ENCODE measurements around the gene GLCE.

GLCE gene

DNA sequence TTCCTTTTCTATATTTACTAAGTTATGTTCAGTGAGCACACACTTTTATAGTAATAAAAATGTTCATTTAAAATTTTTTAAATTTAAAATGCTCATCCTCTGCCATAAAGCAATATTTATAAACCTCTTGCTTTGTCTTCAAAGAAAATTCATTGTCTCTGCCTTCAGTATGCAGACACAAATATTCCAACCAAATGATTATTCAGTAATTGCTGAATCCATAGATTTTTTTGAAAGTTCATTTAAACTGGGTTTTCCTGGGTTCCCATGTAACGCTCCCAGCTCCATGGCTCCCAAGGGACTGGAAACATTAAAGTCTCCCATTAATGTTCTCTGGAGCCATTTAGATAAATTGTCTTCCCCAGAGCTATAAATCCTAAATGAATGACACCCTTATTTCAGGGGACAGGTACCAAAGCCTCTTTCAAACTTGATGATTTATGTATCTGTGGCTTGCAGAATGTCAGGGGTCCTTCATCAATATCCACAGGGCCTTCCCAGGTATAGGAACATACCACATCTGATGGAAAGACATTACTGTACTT is 15.2 kb upstream of the GLCE start:
- TF ChIP-seq GATA3 (IDR thresholded peaks at IDR 0.05; ENCODE audit: low read depth, low read length) (no peak), GATA2 (IDR thresholded peaks at IDR 0.05; ENCODE audit: low read depth, low read length) (no peak)

DNA sequence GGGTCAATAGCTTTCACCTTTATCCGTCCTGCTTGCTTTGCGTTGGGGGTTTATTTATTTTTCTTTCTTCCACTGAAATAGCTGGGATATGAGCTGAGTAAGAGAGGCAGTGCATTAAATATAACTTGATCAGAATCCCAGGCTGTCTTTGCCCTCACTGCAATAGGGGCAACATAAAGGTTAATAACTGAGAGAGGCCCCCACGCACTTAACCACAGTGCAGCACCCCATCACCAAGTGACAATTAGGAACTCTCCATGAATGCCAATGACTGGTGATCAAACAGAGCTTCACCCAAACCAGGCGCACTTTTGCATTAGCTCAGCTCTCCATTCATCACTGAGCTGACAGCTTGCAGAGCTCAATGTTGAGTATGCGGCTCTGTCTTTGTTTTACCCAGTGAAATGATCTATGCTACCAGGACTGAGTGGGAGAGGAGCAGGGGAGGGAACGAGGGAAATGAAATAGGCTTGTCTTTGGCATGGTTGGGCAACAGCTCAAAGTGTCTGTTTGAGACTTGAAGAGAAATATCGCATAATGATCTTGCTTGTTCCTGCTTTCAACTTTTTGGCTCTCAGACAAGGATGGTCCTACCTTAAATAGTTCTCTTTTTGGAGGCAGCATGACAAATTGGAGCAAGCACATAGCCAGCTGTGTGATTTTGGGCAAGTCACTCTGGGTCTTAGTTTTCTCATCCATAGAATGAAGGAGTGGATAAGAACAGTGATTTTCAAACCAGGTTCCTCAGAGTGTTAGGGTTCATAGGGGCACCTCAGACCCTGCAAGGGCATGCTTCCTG is 14.5 kb upstream of the GLCE start:
- TF ChIP-seq GATA3 (IDR thresholded peaks at IDR 0.05; ENCODE audit: low read depth, low read length) (no peak), GATA2 (IDR thresholded peaks at IDR 0.05; ENCODE audit: low read depth, low read length) (no peak)

DNA sequence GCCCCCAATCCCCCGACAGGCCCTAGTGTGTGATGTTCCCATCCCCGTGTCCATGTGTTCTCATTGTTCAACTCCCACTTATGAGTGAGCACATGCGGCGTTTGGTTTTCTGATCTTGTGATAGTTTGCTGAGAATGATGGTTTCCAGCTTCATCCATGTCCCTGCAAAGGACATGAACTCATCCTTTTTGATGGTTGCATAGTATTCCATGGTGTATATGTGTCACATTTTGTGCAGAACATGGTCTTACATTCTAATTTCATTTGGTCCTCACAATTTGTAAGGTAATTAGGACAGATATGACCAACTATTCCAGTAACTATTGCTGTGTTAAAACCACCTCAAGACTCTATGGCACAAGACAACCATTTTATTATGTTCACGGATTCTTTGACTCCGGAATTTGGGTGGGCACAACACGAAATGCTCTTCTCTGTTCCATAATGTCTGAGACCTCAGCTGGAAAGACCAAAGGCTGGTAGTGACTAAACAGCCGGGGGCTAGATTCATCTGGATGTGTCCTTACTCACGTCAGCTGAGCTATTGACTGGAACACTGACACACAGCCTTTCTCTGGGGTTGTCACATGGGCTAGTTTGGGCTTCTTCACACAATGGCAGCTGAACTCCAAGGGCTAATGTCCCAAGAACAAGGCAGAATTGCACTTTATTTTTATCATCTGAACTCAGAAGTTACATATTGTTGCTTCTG is 13.6 kb upstream of the GLCE start:
- TF ChIP-seq GATA3 (IDR thresholded peaks at IDR 0.05; ENCODE audit: low read depth, low read length) (no peak), GATA2 (IDR thresholded peaks at IDR 0.05; ENCODE audit: low read depth, low read length) (no peak)

DNA sequence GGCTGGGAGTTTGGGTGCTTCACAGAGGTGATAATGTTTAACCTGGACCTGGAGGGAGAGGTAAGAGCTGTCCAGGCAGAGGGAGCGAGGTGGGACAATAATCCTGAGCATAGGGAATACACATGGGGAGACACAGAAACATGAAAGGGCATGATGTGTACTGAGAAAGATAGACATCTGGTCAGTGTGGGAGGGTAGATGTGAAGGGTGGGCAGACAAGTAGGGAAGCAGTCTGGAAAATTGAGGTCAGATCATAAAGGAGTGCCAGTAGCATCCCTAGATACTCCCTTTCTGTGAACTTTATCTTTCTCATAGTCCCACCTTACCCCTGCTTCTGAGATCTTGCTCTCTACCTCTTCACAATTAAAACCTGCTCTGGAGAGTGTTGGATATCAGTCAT is 12.0 kb upstream of the GLCE start:
- TF ChIP-seq GATA2 (IDR thresholded peaks at IDR 0.05; ENCODE audit: low read depth, low read length) (no peak), GATA3 (IDR thresholded peaks at IDR 0.05; ENCODE audit: low read depth, low read length) (no peak)

DNA sequence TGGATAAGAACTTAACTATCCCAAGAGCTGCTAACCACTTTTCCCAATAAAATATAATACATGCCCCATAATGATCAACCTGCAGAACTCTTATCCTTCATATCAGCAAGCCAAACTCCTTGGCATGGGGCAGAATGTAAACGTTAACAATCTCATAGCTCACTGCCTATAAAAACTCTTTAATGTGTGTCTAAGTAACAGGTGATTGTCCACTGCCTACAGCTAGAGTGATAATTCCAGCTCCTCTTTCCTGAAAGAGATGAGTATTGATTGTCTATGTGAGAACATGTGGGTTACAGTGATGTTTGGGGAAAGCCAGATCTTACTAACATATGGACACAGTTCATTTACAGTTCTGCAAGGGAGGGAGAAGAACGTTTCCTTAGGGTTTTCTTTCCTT is 11.3 kb upstream of the GLCE start:
- TF ChIP-seq GATA2 (IDR thresholded peaks at IDR 0.05; ENCODE audit: low read depth, low read length) (no peak), GATA3 (IDR thresholded peaks at IDR 0.05; ENCODE audit: low read depth, low read length) (no peak)

DNA sequence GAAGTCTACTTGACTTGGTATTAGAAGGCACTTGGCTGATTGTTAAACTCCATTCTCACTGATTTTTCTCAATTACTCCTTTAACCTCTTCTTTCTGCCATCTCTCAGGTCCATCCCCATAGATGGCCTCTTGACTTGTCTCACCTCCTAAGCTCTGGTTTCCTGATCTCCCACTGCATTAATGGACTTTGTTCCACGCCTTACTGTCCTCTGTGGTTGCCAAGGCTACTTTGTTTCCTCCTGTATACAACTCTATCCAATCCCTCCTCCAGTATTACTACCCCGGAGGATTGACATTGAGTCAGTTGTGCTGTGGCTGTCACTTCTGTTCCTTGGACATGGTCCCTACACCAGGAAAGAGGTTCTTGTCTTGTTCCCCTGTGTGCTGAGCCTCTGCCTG is 10.6 kb upstream of the GLCE start:
- no peak for TF ChIP-seq GATA2 (IDR thresholded peaks at IDR 0.05; ENCODE audit: low read depth, low read length)
- TF ChIP-seq GATA3 (IDR thresholded peaks at IDR 0.05; ENCODE audit: low read depth, low read length) = no peak

DNA sequence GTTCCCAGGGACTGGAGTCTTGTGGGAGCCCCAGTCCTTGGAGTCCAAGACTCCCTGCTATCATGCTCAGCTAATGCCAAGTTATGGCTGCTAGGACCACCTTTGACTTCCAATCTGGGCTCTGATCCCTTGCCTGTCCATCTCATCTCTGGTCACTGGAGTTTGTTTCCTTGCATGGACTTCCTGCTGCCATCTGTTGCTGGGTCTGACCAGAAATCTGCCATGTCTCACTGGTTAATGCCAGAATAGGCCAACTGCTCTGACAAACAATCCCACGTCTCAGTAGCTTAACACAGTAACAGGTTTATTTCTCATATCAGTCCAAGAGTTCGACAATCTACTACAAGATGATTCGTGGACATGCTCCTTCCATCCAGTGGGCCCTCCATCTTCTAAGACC is 10.1 kb upstream of the GLCE start:
- TF ChIP-seq GATA2 (IDR thresholded peaks at IDR 0.05; ENCODE audit: low read depth, low read length) (no peak), GATA3 (IDR thresholded peaks at IDR 0.05; ENCODE audit: low read depth, low read length) (no peak)

GRCh38 chr15:69150841-69151240 is 9.6 kb upstream of the GLCE start:
- TF ChIP-seq GATA3 (IDR thresholded peaks at IDR 0.05; ENCODE audit: low read depth, low read length) (no peak), GATA2 (IDR thresholded peaks at IDR 0.05; ENCODE audit: low read depth, low read length) (no peak)

- TF ChIP-seq GATA3 (IDR thresholded peaks at IDR 0.05; ENCODE audit: low read depth, low read length) (no peak), GATA2 (IDR thresholded peaks at IDR 0.05; ENCODE audit: low read depth, low read length) (no peak)
Observed at GRCh38 chr15:69153046-69153445, 7.4 kb upstream of the GLCE start.

DNA sequence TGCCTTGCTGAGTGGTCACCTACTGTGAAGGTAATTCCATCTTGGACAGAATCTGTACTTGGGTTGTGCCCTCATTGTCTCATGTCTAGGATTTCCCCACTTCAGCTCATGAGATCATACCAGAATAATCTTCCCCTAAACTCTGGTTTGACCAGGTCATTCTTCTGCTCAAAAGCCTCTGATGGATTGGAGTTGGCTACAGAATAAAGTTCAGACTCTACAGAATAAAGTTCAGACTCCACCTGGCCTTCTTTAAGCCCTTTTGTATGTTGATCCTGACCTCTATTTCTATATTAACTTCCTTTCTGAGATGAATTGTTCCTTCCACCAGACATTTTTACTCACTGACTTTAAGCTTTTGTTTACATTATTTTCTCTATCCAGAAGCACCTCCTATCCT is 6.4 kb upstream of the GLCE start:
- TF ChIP-seq GATA2 (IDR thresholded peaks at IDR 0.05; ENCODE audit: low read depth, low read length) (no peak), GATA3 (IDR thresholded peaks at IDR 0.05; ENCODE audit: low read depth, low read length) (no peak)

DNA sequence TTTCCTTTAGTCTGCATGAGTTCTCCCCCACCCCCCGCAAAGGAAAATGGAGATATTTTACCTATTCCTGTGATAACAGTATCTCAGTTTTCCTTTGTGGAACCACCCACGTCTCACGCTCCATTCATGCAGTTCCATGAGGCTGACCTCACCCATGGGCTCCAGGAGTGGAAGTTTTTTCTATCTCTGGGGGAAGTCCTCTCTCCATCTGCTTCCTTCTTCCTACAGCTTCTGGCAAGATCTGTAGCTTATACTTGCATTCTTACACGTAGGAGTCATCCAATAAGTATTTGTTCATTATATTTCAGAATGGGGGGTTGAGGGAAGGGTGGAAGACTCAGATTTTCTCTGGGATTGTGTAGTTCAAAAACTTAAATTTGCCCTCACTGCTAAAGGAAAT is 5.8 kb upstream of the GLCE start:
- TF ChIP-seq GATA2 (IDR thresholded peaks at IDR 0.05; ENCODE audit: low read depth, low read length) (no peak), GATA3 (IDR thresholded peaks at IDR 0.05; ENCODE audit: low read depth, low read length) (no peak)

DNA sequence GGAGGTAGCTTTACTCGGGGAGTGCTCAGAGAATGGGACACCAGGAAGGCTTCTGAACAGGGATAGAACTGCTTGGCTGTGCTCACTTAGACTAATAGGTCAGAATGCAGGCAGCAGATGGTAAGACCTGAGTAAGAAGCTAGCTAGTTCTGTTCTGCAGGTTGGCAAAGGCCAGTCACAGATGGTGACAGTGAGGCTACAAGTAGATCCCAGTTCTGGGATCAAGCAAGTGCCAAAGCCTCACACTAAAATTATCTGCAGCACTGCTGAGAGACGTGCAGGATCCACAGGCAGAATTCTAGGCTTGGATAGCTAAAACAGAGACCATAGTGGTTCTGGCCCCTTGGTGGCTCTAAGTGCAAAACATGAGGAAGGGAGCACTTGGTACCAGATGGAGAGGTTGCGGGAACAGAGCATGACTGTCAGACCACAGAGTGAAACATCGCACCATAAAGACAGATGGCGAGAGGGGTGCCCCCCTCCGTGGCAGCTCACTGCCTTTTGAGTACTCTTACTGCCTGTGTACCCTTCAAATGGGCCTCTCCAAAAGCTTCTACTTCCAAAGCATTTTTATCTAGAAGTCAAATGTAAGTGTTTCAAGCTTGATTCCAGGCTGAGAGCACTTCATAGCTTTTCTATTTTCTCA is 3.6 kb upstream of the GLCE start:
- TF ChIP-seq GATA2 (IDR thresholded peaks at IDR 0.05; ENCODE audit: low read depth, low read length) = no peak
- TF ChIP-seq GATA3 (IDR thresholded peaks at IDR 0.05; ENCODE audit: low read depth, low read length) = no peak

DNA sequence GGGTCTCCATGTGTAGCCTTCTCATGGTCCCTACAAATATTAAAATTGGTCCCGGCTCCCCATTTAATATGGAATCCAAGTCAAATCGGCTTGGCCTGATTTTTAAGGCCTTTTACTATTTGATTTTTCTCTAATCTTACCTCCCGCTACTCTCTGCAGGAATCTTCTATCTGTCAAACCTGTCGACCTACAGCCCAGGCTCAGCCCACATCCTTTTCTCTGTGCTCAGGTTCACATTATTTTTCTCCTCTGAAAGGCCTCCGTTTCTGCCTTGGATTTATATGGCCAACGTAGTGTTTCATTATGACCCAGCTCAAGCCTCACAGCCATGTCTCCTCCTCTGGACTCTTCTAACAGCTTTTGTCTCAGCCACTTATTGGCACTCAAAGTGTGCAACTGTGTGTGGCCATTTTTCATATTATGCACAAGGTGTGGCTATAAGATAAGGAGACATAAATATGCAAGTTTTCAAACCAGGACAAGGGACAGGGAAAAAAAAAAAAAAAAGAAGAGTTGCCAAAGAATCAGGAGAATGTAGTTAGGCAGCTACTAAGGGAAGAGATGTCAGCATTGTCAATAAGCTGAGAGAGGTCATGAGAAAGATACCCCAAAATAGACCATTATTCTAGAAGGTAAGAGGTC is 2.1 kb upstream of the GLCE start:
- TF ChIP-seq GATA3 (IDR thresholded peaks at IDR 0.05; ENCODE audit: low read depth, low read length) (no peak), GATA2 (IDR thresholded peaks at IDR 0.05; ENCODE audit: low read depth, low read length) (no peak)

DNA sequence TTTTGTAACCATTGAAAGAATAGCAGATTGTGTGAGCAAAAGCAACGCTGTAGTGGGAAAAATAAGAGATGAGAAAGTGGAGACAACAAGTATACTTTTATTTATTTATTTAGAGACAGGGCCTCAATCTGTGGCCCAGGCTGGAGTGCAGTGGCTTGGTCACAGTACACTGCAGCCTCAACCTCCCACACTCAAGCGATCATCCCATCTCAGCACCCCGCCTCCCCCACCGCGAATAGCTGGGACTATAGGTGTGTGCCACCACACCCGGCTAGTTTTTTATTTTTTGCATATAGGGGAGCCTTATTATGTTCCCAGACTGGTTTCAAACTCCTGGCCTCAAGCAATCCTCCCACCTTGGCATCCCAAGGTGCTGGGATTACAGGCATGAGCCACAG is 1.6 kb upstream of the GLCE start:
- no peak for TF ChIP-seq GATA2 (IDR thresholded peaks at IDR 0.05; ENCODE audit: low read depth, low read length)
- no peak for TF ChIP-seq GATA3 (IDR thresholded peaks at IDR 0.05; ENCODE audit: low read depth, low read length)

All from SH-SY5Y (cell line).